ENCODE data around the gene CCDC63. TPM values are rescaled to one million over a fixed set of nuclear protein-coding genes. Genes with fewer than 3 reads are reported as not detected.

CCDC63 gene
- total and polyA plus RNA-seq, 9 of the 15 experiments (the other 6 are each of a cell fraction or from before 2014, with no cell fraction given): not detected

DNA sequence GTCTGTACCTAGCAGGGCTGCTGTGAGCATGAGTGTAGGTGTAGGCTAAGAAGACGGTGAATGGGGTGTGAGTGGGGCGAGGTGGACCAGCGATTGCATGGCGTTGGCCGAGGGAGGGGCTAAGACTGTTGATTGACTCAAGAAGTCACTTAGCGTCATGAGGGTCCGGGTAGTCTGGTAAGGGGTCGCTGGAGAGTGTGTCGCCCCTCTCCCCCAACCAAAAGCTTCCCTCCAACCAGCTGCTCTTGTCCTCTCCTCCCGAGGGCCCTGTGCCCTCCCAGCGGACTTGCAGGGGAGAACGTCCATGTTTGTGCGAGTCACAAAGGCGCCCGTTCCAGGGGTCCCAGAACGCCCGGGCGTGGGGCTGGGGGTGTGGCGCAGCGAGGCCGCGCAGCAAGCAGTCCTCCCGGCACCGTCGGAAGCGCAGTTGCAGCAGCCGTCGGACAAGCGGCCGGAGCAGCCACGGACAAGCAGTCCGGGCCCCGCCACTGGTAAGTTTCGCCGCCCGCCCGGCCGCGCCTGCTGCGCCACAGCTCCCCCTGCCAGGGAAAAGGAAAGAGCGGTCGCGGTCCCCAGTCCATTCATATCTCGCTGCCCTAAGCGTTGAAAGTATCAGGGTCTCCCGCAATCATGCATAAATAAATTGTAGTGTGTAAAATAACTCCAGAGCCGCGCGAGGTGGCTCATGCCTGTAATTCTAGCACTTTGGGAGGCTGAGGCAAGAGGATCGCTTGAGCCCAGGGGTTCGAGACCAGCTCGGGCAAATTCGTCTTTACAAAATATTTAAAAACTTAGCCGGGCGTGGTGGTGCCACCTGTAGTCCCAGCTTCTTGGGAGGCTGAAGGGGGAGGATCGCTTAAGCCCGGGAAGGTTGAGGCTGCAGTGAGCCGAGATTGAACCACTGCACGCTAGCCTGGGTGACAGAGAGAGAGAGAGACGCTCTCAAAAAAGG lies at the start of gene CCDC63 (continued):
- TF ChIP-seq, protein P1, sequence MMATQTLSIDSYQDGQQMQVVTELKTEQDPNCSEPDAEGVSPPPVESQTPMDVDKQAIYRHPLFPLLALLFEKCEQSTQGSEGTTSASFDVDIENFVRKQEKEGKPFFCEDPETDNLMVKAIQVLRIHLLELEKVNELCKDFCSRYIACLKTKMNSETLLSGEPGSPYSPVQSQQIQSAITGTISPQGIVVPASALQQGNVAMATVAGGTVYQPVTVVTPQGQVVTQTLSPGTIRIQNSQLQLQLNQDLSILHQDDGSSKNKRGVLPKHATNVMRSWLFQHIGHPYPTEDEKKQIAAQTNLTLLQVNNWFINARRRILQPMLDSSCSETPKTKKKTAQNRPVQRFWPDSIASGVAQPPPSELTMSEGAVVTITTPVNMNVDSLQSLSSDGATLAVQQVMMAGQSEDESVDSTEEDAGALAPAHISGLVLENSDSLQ (IDR thresholded peaks at IDR 0.05): peak; percentile 77
- TF ChIP-seq RBM22 (IDR thresholded peaks at IDR 0.05; ENCODE audit: low read depth, low read length, poor library complexity, severe bottlenecking): no peak
- TF ChIP-seq ETV6 (IDR thresholded peaks at IDR 0.05; ENCODE audit: borderline replicate concordance in 1 of 2, low read depth in 2 of 2, low read length in 1 of 2): no peak
- no peak for TF ChIP-seq ETV6 (CRISPR knock-in tag; IDR thresholded peaks at IDR 0.05; ENCODE audit: borderline replicate concordance)
- TF ChIP-seq ARHGAP35 (IDR thresholded peaks at IDR 0.05; ENCODE audit: partially characterized antibody): no peak
- TF ChIP-seq ZNF174 (CRISPR knock-in tag; IDR thresholded peaks at IDR 0.05): no peak
- TF ChIP-seq, protein P2, sequence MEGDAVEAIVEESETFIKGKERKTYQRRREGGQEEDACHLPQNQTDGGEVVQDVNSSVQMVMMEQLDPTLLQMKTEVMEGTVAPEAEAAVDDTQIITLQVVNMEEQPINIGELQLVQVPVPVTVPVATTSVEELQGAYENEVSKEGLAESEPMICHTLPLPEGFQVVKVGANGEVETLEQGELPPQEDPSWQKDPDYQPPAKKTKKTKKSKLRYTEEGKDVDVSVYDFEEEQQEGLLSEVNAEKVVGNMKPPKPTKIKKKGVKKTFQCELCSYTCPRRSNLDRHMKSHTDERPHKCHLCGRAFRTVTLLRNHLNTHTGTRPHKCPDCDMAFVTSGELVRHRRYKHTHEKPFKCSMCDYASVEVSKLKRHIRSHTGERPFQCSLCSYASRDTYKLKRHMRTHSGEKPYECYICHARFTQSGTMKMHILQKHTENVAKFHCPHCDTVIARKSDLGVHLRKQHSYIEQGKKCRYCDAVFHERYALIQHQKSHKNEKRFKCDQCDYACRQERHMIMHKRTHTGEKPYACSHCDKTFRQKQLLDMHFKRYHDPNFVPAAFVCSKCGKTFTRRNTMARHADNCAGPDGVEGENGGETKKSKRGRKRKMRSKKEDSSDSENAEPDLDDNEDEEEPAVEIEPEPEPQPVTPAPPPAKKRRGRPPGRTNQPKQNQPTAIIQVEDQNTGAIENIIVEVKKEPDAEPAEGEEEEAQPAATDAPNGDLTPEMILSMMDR (IDR thresholded peaks at IDR 0.05 in 2 of 3, conservative IDR thresholded peaks at IDR 0.05 in 1 of 3; ENCODE audit: insufficient read depth in 2 of 3, low read depth in 1 of 3, low read length in 3 of 3): peak; percentile 57 to 61 (median 58)
- TF ChIP-seq, protein P3, sequence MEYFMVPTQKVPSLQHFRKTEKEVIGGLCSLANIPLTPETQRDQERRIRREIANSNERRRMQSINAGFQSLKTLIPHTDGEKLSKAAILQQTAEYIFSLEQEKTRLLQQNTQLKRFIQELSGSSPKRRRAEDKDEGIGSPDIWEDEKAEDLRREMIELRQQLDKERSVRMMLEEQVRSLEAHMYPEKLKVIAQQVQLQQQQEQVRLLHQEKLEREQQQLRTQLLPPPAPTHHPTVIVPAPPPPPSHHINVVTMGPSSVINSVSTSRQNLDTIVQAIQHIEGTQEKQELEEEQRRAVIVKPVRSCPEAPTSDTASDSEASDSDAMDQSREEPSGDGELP (CRISPR knock-in tag; IDR thresholded peaks at IDR 0.05; ENCODE audit: borderline replicate concordance): peak; percentile 30; the same call in 1 of the 2 replicates
- peak; percentile 80 for TF ChIP-seq NFIC (IDR thresholded peaks at IDR 0.05)
- TF ChIP-seq RBM39 (optimal IDR thresholded peaks at IDR 0.05; ENCODE audit: low read depth, low read length): no peak
- TF ChIP-seq HLTF (IDR thresholded peaks at IDR 0.05): no peak
- TF ChIP-seq, protein P4, sequence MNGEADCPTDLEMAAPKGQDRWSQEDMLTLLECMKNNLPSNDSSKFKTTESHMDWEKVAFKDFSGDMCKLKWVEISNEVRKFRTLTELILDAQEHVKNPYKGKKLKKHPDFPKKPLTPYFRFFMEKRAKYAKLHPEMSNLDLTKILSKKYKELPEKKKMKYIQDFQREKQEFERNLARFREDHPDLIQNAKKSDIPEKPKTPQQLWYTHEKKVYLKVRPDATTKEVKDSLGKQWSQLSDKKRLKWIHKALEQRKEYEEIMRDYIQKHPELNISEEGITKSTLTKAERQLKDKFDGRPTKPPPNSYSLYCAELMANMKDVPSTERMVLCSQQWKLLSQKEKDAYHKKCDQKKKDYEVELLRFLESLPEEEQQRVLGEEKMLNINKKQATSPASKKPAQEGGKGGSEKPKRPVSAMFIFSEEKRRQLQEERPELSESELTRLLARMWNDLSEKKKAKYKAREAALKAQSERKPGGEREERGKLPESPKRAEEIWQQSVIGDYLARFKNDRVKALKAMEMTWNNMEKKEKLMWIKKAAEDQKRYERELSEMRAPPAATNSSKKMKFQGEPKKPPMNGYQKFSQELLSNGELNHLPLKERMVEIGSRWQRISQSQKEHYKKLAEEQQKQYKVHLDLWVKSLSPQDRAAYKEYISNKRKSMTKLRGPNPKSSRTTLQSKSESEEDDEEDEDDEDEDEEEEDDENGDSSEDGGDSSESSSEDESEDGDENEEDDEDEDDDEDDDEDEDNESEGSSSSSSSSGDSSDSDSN (IDR thresholded peaks at IDR 0.05; ENCODE audit: borderline replicate concordance in 1 of 2, low read depth in 2 of 2, low read length in 2 of 2): peak; percentile 74 to 79; a peak in 3 of 4 replicates
- TF ChIP-seq TOE1 (IDR thresholded peaks at IDR 0.05; ENCODE audit: borderline replicate concordance): no peak
- TF ChIP-seq TOE1 (CRISPR knock-in tag; IDR thresholded peaks at IDR 0.05; ENCODE audit: borderline replicate concordance, low read depth): no peak
- TF ChIP-seq SMARCA4 (IDR thresholded peaks at IDR 0.05): peak; percentile 88
- peak; percentile 95 for TF ChIP-seq NCOA6 (IDR thresholded peaks at IDR 0.05)
- no peak for TF ChIP-seq RCOR1 (IDR thresholded peaks at IDR 0.05; ENCODE audit: borderline replicate concordance in 1 of 2, low read depth in 2 of 2, low read length in 2 of 2)

All from K562 (cell line).